Astrocyte (in vitro differentiated cells and primary cell): ENCODE results near the gene NFKBIL1.

Source experiments
- CTCF ChIP-seq: IDR thresholded peaks from 2 replicates; pipeline ENCODE4 v1.5.1; 2011; ENCODE audit warnings: low read depth, mild to moderate bottlenecking, inconsistent platforms, low read length, moderate library complexity; ENCODE audit not compliant: insufficient read depth
- EZH2 ChIP-seq: IDR thresholded peaks from 2 replicates; pipeline ENCODE4 v1.6.1; 2012; ENCODE audit warnings: mild to moderate bottlenecking, low read length, inconsistent platforms; ENCODE audit not compliant: insufficient read depth

DNA sequence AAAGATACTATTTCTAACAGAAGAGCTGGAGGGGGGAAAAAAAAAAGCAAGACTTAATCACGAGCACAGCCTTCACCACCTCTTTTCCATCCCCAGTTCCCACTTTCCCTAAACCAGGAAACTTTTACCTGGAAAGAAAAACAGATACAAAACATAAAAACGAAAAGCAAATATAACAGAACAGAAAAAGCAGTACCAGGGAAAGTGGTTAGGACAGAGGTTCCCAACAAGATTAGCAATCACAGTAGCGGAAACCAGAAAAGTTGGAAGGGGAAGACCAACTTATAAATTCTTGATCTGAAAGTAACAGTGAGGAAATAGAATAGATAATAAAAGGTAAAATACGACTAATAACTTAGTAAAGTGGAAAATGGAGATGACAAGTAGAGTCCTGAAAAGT lies 6.8 kb upstream of the NFKBIL1 start:
- TF ChIP-seq CTCF (no peak), EZH2 (no peak)
